HG02763 (cell line): ENCODE data around the gene GCLC.
"Not testable (repeated sequence)": the region's sequence is repeated elsewhere in the genome, so short reads cannot be mapped to it uniquely, and the experiment has no call there.

Experiments used
- ATAC-seq: cut with Tn5 transposase; IDR thresholded peaks from one replicate; pipeline ENCODE4 v1.9.1; 2021; ENCODE audit warnings: mild to moderate bottlenecking, moderate library complexity; ENCODE audit not compliant: unreplicated experiment

GCLC gene

DNA sequence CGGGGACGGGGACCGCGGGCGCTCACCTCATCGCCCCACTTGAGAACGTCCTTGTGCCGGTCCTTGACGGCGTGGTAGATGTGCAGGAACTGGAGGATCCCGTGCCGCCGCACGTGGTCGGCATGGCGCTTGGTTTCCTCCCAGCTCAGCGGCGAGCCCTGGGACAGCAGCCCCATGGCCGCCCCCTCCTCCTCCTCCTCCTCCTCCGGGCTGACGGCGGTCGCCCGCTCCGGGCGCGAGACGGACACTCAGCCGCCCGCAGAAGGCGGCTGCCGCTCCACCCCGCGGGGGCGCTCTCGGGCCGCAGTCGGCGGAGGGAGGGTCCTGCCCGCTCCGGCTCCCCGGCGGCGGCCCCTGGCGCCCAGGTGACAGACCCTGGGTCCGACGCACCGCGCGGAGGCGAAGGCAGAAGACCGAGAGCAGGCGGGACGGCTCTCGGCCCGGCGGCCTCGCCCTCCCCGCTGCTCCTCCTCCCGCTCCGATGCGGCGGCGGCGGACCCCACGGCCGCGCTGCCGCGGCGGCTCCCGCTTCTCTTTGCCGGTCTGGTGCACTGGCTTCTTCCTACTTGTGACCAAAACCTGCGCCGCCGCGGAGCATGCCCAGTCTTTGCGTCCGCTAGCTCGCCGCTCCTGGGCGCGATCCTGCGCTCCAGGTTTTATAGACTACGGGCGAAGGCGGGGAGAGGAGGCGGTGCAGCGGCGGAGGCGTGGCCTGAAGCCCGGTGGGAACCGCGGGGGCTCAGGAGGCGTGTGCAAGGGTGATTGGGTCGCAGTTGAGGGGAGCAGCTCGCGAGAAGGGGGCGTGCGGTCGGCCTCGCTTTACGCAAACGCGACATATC, at the start of gene GCLC:
Gene GCLC, minus strand, starts transcription at position 632 of the 839 bp plus-strand sequence. Its CDS starts 456 bp downstream, at position 176.
- ATAC-seq, result peak; percentile 59

DNA sequence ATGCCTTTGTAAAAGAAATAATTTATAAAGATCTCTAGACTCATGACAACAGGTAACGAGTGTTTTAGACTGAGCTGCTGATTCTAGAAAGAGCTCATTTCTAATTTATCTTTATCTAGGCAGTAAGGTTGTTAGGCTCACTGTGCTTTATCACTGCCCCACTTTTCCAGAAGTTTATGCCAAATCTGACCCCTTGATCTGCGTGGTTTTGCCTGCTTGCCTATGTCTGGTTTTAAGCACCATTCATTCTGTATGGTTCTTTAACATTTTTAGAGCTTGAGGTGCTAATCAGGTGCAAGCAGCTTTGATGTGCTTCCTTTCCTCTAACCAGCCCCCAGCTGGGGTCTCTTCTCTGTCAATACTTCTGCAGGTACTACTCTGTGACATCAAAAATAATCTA, 49.7 kb upstream of the GCLC start:
- no peak for ATAC-seq

DNA sequence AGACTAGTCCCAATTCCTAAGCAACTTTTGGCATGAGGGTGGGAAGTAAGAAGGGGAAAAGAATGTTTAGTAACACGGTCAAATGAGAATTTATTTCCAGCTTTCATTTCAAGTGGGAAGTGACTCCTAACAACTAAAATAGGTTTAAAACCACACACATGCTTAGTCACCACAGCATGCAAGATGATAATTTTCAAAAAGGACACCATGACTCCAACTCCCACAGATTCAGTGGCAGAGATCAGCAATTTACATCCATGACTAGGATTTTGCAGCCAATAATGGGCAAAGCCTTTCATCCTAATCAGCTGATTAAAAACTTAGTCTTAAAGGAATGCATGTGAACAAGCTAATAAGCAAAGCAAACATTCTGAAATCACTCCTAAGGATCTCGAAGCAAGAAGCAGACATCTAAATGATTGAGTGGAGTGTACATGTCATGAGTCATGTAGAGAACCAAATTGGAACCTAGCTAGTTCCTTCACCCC, 48.1 kb upstream of the GCLC start:
- no peak for ATAC-seq

DNA sequence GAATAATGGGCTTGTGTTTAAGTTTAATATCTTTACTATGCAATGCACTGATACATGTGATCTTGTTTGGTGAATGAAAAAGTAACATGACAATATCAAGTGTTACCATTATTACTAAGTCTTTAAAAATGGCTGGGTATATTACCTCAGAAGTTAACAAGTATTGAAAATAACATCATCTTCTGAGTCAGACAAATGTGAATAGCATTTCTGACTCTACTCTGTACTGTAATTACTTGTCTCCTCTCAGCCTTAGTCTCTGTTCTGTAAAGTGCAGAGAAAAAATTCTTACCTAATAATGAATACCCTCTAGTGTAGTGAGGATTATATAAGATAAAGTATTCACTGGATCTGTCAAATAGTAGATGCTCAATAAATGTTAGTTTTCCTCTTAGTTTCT, 47.0 kb upstream of the GCLC start:
- no peak for ATAC-seq

DNA sequence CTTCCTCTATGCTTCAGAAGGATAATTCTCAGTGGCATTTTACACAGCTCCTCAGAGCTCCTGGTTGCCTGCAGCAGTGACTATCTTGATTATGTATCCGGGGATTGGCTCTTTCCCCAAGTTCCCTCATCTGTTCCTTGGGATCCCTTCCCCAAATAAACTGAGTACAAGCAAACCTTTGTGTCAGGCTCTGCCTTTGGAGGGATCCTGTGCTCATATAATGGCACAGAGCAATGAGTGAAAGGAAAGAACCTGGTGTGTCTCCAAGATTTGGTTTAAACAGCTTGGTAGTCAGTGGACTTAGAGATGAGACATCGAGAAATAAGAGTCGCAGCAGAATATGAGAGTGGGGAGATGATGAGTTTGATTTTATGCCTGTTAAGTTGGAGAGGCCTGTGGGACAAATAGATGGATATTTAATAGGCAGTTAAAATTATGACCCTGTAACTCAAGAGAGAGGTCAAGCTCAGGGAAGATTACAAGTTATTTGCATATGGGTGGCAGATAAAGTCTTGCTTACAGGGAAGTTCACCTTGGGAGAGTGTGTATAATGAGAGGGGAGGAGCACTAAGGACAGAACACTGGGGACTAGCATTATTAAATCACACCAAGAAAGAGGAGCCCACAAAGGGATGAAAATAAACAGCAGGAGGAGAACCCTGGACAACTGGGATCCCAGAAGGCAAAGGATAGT, 44.1 kb upstream of the GCLC start:
- no peak for ATAC-seq

DNA sequence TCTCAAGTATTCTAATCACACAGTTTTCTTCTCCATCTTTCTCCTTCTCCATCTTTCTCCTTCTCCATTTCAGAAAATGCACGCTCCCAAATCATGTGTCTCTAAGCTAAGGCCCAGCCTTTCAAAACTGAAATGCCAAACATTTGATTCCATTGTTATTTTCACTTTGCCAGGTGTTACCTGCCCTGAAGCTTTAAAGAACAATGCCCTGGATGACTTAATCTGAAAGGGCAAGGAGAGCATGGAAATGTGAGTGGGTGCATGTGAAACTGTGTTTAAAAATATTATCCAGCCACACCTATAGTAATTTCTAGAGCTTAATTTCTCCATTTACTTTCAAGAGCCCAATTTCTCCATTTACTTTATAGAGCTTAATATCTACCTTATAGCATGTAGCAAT, 42.4 kb upstream of the GCLC start:
- ATAC-seq, result no peak

DNA sequence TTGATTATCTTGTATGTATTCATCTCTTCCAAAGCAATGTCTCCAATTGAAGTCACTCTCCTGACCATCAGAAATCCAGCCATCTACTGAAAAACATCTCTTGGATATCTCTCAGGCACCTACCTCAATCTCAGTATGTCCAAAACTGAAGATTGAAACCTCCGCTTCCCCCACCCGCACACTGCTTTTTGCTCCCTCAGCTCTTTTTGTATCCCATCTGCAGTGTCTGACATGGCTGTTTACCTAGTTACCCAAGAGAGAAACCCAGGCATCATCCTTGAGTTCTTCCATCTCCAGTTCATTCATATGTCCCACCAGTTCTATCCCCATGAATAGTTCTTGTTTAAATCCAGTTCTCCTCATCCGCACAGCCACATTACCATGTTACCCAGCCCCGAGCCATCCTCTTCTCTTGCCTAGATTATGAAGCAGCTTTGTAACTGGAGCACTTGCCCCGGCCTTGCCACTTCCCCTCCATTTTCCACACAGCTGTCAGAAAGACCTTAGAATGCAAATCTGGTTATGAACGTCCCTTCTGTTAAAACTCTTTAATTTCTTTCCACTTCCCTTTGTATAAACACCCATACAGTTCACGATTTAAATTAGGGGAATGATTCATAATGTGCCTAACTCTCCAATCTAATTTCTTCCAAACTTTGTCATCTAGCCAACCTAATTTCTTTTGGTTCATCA, 40.5 kb upstream of the GCLC start:
- no peak for ATAC-seq

DNA sequence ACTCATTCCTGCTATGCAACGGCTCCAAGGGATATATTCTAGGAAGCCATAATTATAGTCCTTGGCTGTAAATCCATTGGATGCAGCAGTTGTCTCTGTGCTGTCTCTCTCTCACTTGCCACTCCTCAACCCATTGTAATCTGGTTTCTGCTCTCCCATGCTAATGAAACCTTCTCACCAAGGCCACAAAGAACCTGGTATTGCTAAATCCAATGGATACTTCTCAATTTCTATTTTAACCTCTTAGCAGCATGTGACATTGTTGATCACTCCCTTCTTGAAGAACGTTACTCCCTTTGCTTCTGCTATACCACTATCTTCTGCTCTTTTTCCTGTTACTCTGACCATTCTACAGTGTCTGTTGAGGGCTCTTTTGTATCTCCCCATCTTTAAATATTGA, 39.8 kb upstream of the GCLC start:
- no peak for ATAC-seq

DNA sequence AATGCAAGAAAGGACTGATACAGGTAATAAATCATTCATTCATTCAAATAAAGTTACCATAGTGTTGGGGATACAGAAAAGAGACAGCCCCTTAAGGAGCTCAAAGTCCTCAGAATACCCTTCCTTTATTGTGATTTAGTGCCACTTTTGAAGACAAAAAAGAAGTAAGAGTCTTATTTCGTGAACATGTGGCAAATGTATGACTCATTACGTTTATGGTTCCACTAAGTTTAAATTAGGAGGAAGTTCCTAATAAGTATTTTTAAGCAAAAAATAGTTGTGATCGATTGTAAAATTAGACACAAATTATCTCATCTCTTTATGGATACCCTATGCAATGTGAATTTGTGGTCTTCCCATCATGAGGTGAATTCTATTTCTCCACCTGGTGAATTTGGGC, 38.5 kb upstream of the GCLC start:
- ATAC-seq, result no peak

DNA sequence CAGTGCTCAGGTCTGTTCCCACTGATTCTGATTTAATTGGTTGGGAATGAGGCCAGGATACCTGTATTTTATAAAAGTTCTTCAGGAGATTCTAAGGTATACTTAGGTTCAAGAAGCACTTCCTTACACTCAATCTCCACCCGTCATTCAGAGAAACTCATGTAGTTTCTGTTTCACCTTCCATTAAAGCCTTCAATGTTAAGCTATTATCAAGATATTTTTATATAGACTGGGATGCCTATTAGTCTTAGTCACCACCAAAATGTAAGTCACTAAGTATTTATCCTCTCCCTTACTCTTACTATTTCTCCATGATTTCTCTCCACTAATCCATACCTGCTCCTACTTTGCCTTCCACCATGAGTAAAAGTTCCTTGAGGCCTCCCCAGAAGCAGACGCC, 38.1 kb upstream of the GCLC start:
- ATAC-seq, result no peak

DNA sequence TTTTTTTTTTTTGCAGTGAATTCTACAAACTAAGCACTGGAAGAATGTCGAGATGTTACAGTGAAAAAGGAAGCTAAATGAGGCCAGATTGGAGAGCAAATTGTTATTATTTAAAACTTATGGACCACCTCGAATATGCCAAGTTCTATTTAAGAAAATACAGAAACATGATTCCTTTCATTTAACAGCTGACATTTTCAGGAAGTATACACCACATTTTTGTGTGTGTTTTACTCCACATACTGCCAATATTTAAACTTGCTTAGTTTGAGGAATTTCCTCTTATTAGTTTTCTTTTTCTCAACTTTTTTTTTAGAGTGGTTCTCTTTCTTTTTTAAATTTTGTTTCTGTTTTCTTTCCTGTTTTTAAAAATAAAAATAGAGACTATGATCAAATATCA, 37.0 kb upstream of the GCLC start:
- no peak for ATAC-seq

DNA sequence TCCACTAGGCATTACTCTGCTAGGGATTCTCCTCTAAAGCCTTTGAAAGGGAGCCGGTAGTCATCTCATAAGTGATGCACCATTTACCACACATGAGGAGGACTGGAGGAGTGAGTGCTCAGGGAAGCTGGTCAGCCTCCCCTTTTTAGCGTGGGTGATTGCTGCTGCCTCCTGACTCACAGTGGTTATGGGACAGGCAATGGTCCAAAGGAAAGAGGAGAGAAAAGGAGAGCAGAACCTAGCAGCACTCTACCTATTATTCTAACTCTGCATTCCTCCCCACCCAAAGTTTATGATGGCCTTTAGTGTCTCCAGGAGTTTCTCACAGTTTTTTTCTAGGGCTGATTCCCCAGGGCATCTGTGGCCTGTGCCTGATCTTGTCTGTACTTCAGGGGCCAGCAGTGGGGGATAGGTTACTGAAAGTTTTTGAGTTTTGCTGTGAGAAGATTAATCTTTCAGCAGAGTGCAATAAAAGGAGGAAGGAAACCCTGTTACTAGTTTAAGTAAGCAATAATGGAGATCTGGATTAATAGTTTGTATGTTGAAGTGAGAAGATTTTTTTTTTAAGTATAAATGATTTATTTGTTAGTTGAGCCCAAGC, 36.4 kb upstream of the GCLC start:
- ATAC-seq, result no peak

DNA sequence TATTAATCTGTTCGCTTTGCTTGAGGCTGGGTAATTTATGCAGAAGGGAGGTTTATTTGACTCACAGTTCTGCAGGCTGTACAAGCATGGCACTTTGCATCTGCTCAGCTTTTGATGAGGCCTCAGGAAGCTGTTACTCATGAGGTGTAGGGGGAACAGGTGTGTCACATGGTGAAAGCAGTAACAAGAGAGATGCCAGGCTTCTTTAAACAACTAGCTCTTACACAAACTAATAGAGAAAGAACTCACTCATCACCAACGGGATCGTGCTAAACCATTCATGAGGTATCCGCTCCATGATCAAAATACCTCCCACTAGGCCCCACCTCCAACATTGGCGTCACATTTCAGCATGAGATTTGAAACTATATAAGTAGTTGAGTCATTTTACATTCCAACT, 34.4 kb upstream of the GCLC start:
- no peak for ATAC-seq

DNA sequence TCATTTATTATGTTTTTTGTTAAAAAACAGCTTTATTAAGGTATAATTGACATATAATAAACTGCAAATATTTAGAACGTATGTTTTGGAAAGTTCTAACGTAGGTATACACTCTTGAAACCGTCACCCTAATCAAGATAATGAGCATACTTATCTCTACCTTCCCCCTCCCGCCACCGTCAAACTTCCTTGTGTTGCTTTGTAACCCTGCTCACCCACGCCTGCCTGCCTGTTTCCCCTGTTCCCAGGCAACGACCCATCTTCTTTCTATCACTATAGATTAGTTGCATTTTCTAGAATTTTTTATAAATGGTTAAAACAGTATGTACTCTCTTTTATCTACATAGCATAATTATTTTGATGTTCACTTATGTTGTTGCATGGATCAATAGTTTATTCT, 33.5 kb upstream of the GCLC start:
- no peak for ATAC-seq

DNA sequence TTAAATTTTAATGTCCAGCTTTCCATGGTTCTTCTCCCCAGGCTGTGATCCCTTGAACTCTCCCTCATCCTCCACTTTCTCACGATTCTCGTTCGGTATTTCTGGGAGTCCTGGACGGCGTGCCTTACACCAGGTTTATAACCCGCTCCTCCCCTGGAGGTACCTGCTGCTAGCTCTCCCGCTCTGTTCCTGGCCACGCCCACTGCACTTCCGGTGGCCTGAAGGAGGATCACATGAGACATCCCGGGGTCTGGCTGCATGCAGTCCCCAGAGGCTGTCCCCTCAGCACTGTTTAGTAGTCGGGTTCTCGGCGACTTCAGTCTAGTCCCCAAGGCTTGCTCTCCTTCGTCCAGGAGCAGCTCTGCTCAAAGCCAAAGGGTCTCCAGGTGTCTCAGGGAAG, 28.4 kb upstream of the GCLC start:
- ATAC-seq, result no peak

DNA sequence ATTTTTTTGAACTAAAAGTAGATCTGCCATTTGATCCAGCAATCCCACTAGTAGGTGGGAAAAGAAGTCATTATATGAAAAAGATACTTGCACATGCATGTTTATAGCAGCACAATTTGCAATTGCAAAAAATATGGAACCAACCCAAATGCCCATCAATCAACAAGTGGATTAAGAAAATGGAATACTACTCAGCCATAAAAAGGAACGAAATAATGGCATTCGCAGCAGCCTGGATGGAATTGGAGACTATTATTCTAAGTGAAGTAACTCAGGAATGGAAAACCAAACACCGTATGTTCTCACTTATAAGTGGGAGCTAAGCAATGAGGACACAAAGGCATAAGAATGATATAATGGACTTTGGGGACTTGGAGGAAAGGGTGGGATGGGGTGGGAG, 27.5 kb upstream of the GCLC start:
- not testable (repeated sequence) for ATAC-seq

DNA sequence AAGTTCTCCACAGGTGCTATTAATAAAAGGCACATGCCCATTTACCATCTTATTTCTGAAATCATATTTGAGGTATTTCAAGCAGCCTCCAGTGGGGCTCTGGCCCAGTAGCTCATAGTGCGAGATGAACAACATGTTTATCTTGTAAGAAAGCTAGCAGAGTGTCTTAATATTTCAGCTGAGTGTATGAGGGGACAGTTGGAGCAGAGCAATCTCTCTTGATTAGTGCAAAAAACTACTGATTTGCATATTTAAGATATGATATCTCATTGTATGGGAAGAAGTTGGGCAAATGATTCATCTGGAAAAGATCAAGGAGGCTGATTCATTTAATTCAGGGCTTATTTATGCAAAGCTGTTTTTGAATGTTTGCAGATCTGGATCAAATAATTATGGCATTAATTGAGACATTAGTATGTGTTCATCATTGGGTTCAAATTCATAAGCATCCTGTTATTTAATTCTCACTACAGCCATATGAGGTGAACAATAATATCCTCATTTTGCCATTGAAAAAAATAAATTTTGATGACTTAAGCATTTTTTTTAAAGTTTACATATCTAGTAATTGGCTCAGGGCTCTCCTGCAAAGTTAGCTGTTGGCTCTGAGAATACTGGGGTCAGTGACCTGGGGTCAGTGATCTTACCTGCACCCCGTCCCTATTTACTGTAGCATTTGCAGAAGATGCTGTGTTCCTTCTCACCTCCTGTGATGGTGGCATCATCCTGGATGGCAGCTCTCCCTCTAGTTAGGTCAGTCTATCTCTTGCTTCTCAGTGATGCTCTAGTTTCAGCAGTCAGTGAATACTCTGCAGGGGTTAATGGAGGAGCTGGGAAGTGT, 24.1 kb upstream of the GCLC start:
- no peak for ATAC-seq

DNA sequence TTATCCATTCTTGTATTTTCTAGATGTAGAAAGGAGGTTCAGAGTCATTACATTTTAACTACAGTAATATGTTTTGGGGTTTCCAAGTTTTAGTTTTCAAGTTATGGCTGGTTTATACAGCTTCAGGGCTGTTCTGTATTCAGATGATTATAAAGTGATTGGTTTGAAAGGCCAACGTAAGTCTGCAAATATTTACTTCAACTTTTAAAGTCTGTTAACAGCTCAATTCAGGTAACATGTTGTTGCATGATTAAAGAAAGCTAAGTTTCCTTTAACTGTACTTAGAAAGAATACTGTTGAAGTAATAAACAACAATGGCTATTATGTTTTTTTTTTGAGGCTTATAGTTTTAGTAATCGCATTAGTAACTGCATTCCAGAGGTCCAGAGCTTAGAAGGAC, 22.8 kb upstream of the GCLC start:
- no peak for ATAC-seq

DNA sequence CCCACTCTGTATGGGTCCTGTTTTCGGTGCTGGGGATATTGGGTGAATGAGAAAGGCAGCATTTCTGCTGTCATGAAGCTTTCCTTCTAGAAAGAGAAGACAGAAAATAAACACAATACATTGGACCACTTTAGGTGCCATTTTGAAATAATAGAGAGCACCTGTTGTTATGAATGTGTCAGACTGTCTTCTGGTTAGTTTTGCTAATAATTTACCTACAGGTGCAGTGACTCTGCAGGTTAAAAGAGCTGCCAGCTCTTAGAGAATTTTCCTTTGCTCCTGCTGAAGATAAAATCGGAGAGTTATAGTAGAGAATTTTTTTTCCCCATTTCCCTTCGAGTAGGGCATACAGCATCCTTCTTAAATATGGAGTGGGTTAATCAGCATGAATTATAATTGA, 21.9 kb upstream of the GCLC start:
- no peak for ATAC-seq

DNA sequence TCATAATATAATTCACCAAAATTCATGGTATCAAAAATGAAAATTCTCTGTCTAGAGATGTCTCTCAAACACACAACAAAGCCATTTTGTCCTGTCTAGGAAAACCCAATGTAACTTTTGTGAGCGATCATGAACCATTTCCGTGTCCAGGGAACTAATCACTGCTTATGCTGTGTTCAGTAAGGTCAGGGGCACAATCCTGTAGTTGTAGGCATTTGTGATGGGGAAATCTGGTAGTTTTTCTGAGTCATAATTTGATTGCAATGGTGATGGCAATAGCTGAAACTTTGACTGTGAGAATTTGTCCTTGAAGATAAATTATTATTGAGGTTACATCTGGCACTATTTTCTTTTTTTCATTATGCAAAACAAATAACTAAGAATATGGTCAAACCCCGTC, 21.0 kb upstream of the GCLC start:
- ATAC-seq, result no peak
